Measurements from ENCODE around the gene FBXO41.

The FBXO41 gene

DNA sequence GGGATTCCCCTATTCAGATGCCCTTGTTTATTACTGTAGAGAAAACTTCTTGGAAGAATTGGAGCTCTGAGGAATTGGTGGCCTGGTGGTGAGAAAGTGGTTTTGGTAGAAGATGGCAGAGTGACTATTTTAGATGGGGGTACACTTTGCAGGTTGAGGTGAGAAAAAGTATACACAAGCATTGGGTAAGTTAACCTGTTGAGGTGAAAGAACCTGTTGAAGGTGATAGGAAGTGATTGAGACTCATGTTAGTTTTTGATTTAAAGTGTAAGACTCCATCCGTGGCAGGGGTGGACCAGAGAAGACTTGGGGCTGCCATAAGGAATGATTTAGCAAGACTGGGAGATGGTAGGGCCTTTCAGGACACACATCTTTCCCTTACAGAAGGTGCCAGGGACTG is 47.1 kb downstream of the FBXO41 start:
- DNase-seq (ENCODE audit: insufficient read length, low spot score) (no peak), FAIRE-seq (no peak)
- TF ChIP-seq PAX5 (IDR thresholded peaks at IDR 0.05; ENCODE audit: insufficient read depth, low read length, severe bottlenecking), result no peak
- no peak for TF ChIP-seq POLR2AphosphoS5 (IDR thresholded peaks at IDR 0.05; ENCODE audit: low read depth, low read length)
- TF ChIP-seq SPI1 (IDR thresholded peaks at IDR 0.05; ENCODE audit: low read depth, low read length), result no peak
- no peak for TF ChIP-seq TAF1 (IDR thresholded peaks at IDR 0.05; ENCODE audit: low read depth, low read length)
- no peak for TF ChIP-seq POLR2A (IDR thresholded peaks at IDR 0.05; ENCODE audit: low read depth, low read length)
- no peak for TF ChIP-seq POU2F2 (IDR thresholded peaks at IDR 0.05; ENCODE audit: low read depth, low read length)

DNA sequence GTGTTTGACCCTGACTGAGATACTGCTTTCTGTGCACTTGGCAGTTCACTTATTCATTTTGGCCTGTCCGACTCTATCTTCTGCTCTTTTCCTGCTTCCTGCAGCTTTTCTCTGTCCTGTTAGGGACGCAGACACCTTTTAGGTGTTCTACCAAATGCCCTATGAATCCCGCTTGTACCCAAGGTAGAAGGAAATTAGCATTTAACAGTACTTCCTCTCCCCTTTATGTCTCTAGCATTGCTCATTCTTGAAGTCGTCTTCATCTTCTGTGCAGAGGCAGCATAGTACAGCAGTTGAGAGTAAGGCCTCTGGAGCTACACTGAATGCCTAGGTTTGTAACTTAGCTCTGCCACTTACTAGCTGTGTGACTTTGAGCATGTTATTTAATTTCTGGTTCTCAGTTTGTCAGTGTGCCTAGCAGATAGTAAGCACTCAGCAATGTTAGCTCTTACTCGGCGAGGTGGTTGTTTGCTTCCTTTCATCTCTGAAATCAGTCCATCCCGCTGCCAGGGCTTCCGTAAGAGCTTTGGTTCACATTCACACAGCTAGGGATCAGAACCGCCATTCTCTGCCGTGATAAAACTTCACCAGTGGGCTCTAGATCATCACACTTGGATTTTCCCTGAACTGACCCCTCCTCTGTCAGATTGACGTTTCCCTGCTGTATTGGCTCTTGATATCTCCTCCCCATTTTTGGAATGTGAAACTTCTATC is 48.8 kb downstream of the FBXO41 start:
- TF ChIP-seq TAF1 (IDR thresholded peaks at IDR 0.05; ENCODE audit: low read depth, low read length), result no peak
- TF ChIP-seq SPI1 (IDR thresholded peaks at IDR 0.05; ENCODE audit: low read depth, low read length), result no peak
- TF ChIP-seq POLR2A (IDR thresholded peaks at IDR 0.05; ENCODE audit: low read depth, low read length), result no peak
- TF ChIP-seq POU2F2 (IDR thresholded peaks at IDR 0.05; ENCODE audit: low read depth, low read length), result no peak
- TF ChIP-seq POLR2AphosphoS5 (IDR thresholded peaks at IDR 0.05; ENCODE audit: low read depth, low read length), result no peak; the same call in 1 of the 2 replicates
- TF ChIP-seq PAX5 (IDR thresholded peaks at IDR 0.05; ENCODE audit: insufficient read depth, low read length, severe bottlenecking), result no peak
- no peak for FAIRE-seq
- no peak for DNase-seq (ENCODE audit: insufficient read length, low spot score)

DNA sequence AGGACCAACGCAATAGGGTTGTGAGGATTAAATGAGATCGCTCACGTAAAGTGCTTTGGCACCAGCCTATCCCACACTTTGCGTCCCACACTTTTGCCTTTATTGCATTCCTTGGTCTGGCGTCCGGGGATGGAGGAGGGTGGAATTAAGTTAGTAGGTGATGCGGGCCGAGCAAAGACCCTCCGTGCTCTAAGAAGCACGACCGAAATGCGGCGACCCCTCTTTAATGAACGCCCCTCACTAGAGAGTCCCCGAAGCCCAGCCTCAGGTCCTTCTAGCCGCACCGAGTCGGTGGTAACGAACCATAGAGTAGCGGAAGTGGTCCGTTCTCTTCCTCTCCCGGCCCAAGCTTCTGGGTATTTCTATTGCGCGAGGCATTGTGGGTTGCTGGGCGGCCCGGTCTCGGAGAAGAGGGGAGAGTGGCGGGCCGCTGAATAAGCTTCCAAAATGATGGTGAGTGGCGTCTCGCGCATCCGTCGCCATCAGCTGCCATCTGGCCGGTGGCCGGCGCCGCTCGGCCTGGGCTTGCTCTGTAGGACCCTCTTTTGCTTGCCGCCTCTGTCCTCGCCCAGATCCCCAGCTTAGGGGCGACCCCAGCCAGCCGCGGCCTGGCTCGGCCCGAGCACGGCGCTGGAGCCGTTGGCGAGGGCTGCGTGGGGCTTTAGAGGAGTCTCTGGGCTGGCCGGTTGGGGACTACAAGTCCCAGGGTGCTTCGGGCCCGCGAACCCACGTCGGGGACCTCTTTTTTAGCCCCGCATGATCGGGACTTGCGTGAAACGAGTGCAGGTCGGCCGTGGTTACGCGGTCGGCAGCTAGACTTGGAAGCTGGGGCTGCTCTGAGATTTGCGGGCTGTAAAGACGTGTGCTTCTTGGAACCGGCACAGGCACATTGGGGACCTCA is 50.1 kb downstream of the FBXO41 start, which contains the start of gene CCT7:
Gene CCT7, plus strand, starts transcription at position 377 of the 901 bp plus-strand sequence. Its CDS starts 71 bp downstream, at position 448.
- peak; percentile 97 for TF ChIP-seq POLR2A (IDR thresholded peaks at IDR 0.05; ENCODE audit: low read depth, low read length)
- peak; percentile 57 for TF ChIP-seq SPI1 (IDR thresholded peaks at IDR 0.05; ENCODE audit: low read depth, low read length)
- TF ChIP-seq POLR2AphosphoS5 (IDR thresholded peaks at IDR 0.05; ENCODE audit: low read depth, low read length), result peak; percentile 97
- TF ChIP-seq TAF1 (IDR thresholded peaks at IDR 0.05; ENCODE audit: low read depth, low read length), result peak; percentile 98
- TF ChIP-seq PAX5 (IDR thresholded peaks at IDR 0.05; ENCODE audit: insufficient read depth, low read length, severe bottlenecking), result no peak
- peak; percentile 71 for TF ChIP-seq POU2F2 (IDR thresholded peaks at IDR 0.05; ENCODE audit: low read depth, low read length)
- DNase-seq (ENCODE audit: insufficient read length, low spot score) (peak; percentile 79), FAIRE-seq (peak; percentile 31)

DNA sequence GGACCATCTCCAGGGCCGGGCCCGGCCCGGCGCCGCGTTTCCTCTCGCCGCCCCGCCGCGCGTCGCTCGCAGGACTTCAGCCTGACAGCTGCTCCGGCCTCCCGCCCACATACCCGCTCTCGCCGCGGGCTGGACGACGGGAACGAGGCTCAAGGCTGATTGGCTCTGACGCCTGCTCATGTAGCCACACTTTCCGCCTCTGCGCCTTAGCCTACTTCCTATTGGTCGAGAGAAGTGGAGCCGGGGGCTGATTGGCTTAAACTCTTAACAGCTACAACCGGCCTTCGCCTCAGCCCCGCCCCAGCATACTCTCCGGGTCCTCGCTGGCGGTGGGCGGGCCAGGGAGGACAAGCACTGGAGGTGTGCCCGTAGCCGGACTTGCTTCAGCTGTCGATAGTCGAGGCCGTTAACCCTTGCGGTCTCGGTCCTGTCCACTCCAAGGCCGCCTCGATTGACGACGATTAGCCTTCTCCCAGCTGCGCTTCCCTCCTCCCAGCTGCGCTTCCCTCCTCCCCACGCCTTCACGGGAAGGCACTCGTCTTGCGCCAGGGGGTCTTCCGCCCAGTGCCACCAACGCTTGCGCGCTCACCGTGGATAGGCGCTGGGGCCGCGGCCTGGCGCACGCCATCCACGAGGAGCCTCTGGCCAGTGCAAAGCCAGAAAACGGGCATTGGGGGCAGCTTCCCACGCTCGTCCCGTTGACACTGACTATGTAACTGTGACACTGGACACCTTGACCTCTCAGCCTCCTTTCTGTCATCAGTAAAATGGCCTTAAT is 50.9 kb downstream of the FBXO41 start, which contains the start of gene PRADC1:
Gene PRADC1, minus strand, starts transcription at position 86 of the 778 bp plus-strand sequence. Its CDS starts 79 bp downstream, at position 7.
- FAIRE-seq, result peak; percentile 96
- TF ChIP-seq POU2F2 (IDR thresholded peaks at IDR 0.05; ENCODE audit: low read depth, low read length) (no peak), POLR2A (IDR thresholded peaks at IDR 0.05; ENCODE audit: low read depth, low read length) (peak; percentile 63; the same call in 1 of the 2 replicates), TAF1 (IDR thresholded peaks at IDR 0.05; ENCODE audit: low read depth, low read length) (no peak), POLR2AphosphoS5 (IDR thresholded peaks at IDR 0.05; ENCODE audit: low read depth, low read length) (peak; percentile 44; the same call in 1 of the 2 replicates), SPI1 (IDR thresholded peaks at IDR 0.05; ENCODE audit: low read depth, low read length) (no peak)
- peak; percentile 97 for DNase-seq (ENCODE audit: insufficient read length, low spot score)

DNA sequence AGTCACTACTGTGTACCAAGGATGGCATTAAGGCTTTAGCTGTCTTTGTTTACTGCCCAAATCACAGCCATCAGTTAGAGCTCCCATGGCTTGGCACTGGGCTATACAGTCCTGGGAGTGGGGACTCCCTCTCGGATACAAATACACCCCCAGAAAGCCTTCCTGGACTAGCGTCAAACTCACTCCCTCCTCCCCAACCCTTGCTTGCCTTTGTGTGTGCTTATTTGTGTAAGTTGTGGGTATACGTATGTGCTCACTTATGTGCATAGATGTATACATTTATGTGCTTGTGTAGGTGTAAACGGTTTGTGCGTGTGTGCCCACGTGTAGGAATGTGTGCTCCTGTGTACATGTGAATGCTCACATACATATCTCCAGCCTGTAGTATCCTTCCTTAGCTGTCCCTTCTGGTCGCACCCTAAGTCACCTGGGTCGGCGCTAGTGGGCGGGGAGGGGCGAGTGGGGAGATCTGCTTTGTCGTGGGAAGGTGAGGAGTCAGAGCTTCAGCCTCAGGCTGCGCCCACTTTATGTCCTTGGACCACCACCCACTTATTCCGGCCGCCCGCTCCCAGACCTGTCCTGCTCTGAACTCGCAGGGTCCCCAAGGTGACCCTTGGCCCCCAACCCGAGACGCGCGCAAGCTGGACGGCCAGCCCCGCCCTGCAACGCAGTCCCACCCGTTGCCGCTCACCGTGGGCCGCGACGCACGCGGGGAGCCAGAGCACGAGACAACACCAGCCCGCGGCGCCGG is 51.7 kb downstream of the FBXO41 start:
- TF ChIP-seq TAF1 (IDR thresholded peaks at IDR 0.05; ENCODE audit: low read depth, low read length), result no peak
- no peak for TF ChIP-seq POLR2A (IDR thresholded peaks at IDR 0.05; ENCODE audit: low read depth, low read length)
- no peak for TF ChIP-seq SPI1 (IDR thresholded peaks at IDR 0.05; ENCODE audit: low read depth, low read length)
- TF ChIP-seq POU2F2 (IDR thresholded peaks at IDR 0.05; ENCODE audit: low read depth, low read length), result no peak
- TF ChIP-seq PAX5 (IDR thresholded peaks at IDR 0.05; ENCODE audit: insufficient read depth, low read length, severe bottlenecking), result no peak
- no peak for TF ChIP-seq POLR2AphosphoS5 (IDR thresholded peaks at IDR 0.05; ENCODE audit: low read depth, low read length)
- peak; percentile 41 for FAIRE-seq
- no peak for DNase-seq (ENCODE audit: insufficient read length, low spot score)

DNA sequence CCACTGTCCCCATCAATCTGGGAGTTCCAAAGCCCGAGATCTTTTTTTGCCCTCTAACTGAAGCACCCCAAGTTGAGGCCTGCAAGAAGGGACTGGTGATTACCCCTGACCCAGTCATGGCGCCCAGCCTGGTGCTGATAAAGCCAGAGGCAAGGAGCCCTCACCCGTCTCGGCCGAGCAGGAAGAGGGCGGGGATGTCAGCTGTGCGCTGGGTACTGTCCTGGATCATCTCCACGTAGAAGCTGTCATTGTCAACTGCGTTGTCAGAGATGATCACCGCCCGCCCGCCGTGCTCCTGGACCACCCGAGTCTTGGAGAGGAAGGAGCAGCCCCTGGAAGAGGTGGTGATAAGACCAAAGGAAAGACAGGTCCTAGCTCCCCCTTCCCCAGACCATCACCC is 55.6 kb downstream of the FBXO41 start:
- TF ChIP-seq TAF1 (IDR thresholded peaks at IDR 0.05; ENCODE audit: low read depth, low read length), result no peak
- TF ChIP-seq SPI1 (IDR thresholded peaks at IDR 0.05; ENCODE audit: low read depth, low read length), result no peak
- no peak for TF ChIP-seq POLR2AphosphoS5 (IDR thresholded peaks at IDR 0.05; ENCODE audit: low read depth, low read length)
- TF ChIP-seq POLR2A (IDR thresholded peaks at IDR 0.05; ENCODE audit: low read depth, low read length), result no peak
- no peak for TF ChIP-seq POU2F2 (IDR thresholded peaks at IDR 0.05; ENCODE audit: low read depth, low read length)
- no peak for TF ChIP-seq PAX5 (IDR thresholded peaks at IDR 0.05; ENCODE audit: insufficient read depth, low read length, severe bottlenecking)
- no peak for FAIRE-seq
- no peak for DNase-seq (ENCODE audit: insufficient read length, low spot score)

DNA sequence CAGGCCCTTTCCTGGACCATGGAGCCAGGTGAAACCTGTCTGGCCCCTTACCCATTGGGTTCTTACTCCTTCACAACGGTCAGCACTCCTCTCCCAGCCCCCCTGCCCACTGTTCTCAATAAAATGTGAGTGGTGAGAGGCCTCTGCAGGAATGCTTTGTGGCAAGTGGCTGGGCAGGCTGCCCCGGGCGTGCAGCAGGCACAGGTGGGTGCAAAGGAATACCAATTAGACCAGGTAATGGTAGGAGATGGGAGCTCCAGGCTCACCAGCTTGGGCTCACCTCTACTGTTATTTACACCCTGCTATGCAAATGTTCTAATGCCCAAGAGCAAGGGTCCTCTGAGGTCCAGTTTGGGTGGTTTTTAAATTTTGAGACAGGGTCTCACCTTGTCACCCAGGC is 57.2 kb downstream of the FBXO41 start:
- DNase-seq (ENCODE audit: insufficient read length, low spot score) (no peak), FAIRE-seq (no peak)
- TF ChIP-seq POLR2A (IDR thresholded peaks at IDR 0.05; ENCODE audit: low read depth, low read length), result no peak
- no peak for TF ChIP-seq POLR2AphosphoS5 (IDR thresholded peaks at IDR 0.05; ENCODE audit: low read depth, low read length)

Data from GM12891 (cell line).